ENCODE measurements around the gene DOCK7.
"Not testable (repeated sequence)": the region's sequence is repeated elsewhere in the genome, so short reads cannot be mapped to it uniquely, and the experiment has no call there.

The DOCK7 gene

GRCh38 chr1:62527346-62527745, 160.8 kb downstream of the DOCK7 start:
- DNase-seq: not testable (repeated sequence)

GRCh38 chr1:62523860-62524259, 164.3 kb downstream of the DOCK7 start:
- DNase-seq: no peak

GRCh38 chr1:62516600-62516999, 171.6 kb downstream of the DOCK7 start:
- DNase-seq: no peak

- DNase-seq: no peak
Observed at GRCh38 chr1:62514746-62515423, 173.3 kb downstream of the DOCK7 start.

- DNase-seq: no peak
Observed at GRCh38 chr1:62513013-62513412, 175.2 kb downstream of the DOCK7 start.

- no peak for DNase-seq
Observed at GRCh38 chr1:62509028-62509427, 179.2 kb downstream of the DOCK7 start.

- peak; percentile 45 for DNase-seq
Observed at GRCh38 chr1:62508187-62508758, 179.9 kb downstream of the DOCK7 start.

GRCh38 chr1:62500210-62500609, 188.0 kb downstream of the DOCK7 start:
- no peak for DNase-seq

GRCh38 chr1:62494137-62494536, 194.0 kb downstream of the DOCK7 start:
- no peak for DNase-seq

GRCh38 chr1:62493656-62494055, 194.5 kb downstream of the DOCK7 start:
- DNase-seq: no peak

- no peak for DNase-seq
Observed at GRCh38 chr1:62492521-62492920, 195.7 kb downstream of the DOCK7 start.

- no peak for DNase-seq
Observed at GRCh38 chr1:62487956-62488355, 200.2 kb downstream of the DOCK7 start.

- DNase-seq: no peak
Observed at GRCh38 chr1:62484824-62485468, 203.2 kb downstream of the DOCK7 start.

GRCh38 chr1:62481681-62482080, 206.5 kb downstream of the DOCK7 start:
- no peak for DNase-seq

- DNase-seq: no peak
Observed at GRCh38 chr1:62476525-62477219, 211.5 kb downstream of the DOCK7 start.

- DNase-seq: no peak
Observed at GRCh38 chr1:62467092-62467491, 221.1 kb downstream of the DOCK7 start.

- no peak for DNase-seq
Observed at GRCh38 chr1:62462370-62462769, 225.8 kb downstream of the DOCK7 start.

GRCh38 chr1:62457955-62458354, 230.2 kb downstream of the DOCK7 start:
- no peak for DNase-seq

- DNase-seq: no peak
Observed at GRCh38 chr1:62452951-62453350, 235.2 kb downstream of the DOCK7 start.

GRCh38 chr1:62450301-62450700, 237.9 kb downstream of the DOCK7 start:
- no peak for DNase-seq

GRCh38 chr1:62448221-62448933, 239.8 kb downstream of the DOCK7 start:
- no peak for DNase-seq

GRCh38 chr1:62444701-62445100, 243.5 kb downstream of the DOCK7 start:
- no peak for DNase-seq
